Activated CD4-positive, alpha-beta memory T cell treated with anti-CD3 and anti-CD28 coated beads for 36 hours (primary cell): Measurements from ENCODE around the gene SLC8A1. TPM values are rescaled to one million over a fixed set of nuclear protein-coding genes. Genes with fewer than 3 reads are reported as not detected.

ENCODE experiments used
- CTCF ChIA-PET: fragments of 350-600 bp; sonication (Branson Sonifier 250); formaldehyde crosslinking; loops from one replicate; lab custom pipeline; 2021; ENCODE audit warnings: antibody characterized with exemption, inconsistent platforms; lab: Charles Lee
- POLR2A ChIA-PET: fragments of 350-600 bp; sonication (Branson Sonifier 250); formaldehyde crosslinking; loops from one replicate; lab custom pipeline; 2021; ENCODE audit warnings: antibody characterized with exemption; lab: Charles Lee
- DNase-seq: peaks from one replicate; pipeline ENCODE4 v3.0.0-alpha.2; 2020
- H3K27ac Mint-ChIP-seq: one replicate; pipeline ENCODE4 v1.8.0; 2021; ENCODE audit warnings: mixed read lengths
- H3K27me3 Mint-ChIP-seq: one replicate; pipeline ENCODE4 v1.8.0; 2021; ENCODE audit warnings: mixed read lengths
- H3K36me3 Mint-ChIP-seq: one replicate; pipeline ENCODE4 v1.8.0; 2021; ENCODE audit warnings: mixed read lengths
- H3K4me1 Mint-ChIP-seq: one replicate; pipeline ENCODE4 v1.8.0; 2021; ENCODE audit warnings: low read depth, mixed read lengths
- H3K4me3 Mint-ChIP-seq: one replicate; pipeline ENCODE4 v1.8.0; 2021; ENCODE audit warnings: mild to moderate bottlenecking, mixed read lengths
- H3K9me3 Mint-ChIP-seq: one replicate; pipeline ENCODE4 v1.8.0; 2021; ENCODE audit warnings: mixed read lengths
- intact Hi-C: fragments of 100-400 bp; cut with micrococcal nuclease; formaldehyde crosslinking; loops from one replicate; pipeline ENCODE4 v1.15.1; 2023
- total RNA-seq, 2 experiments: library from RNA; stranded (reverse); gene quantifications; one replicate each; pipeline ENCODE4 v1.2.3, GENCODE V29; 2021

Gene SLC8A1
- under 1 TPM; 0.12 to 0.19 TPM for total RNA-seq

- intact Hi-C loops: loop anchor here (5.0 kb wide), 1 partner anchor 960 kb away; no protein-coding TSS in a partner anchor
- CTCF ChIA-PET: no interaction called here
- Mint-ChIP-seq H3K36me3 (no peaks in the 10 kb centered on the region), H3K4me3 (peak within 1 kb of the TSS; percentile 55), H3K4me1 (peaks cover 8% of the 10 kb centered on the region), H3K9me3 (no peaks in the 10 kb centered on the region), H3K27me3 (peaks cover 28% of the 10 kb centered on the region), H3K27ac (no peak within 1 kb of the TSS)
- no peak for DNase-seq
- POLR2A ChIA-PET: no interaction called here
Observed at GRCh38 chr2:40451918-40452605, at the start of gene SLC8A1. SLC8A1 (minus strand) TSS chr2:40452090.

- POLR2A ChIA-PET: no interaction called here
- CTCF ChIA-PET: no interaction called here
- Mint-ChIP-seq H3K36me3 (no peaks in the 10 kb centered on the region), H3K4me3 (no peak overlapping the region), H3K4me1 (no peaks in the 10 kb centered on the region), H3K9me3 (no peaks in the 10 kb centered on the region), H3K27ac (no peak overlapping the region), H3K27me3 (no peaks in the 10 kb centered on the region)
- DNase-seq: no peak
- intact Hi-C loops: no loop called here
Observed at GRCh38 chr2:40499437-40499836, 47.5 kb upstream of the SLC8A1 start.

GRCh38 chr2:40497251-40497859 lies 45.5 kb upstream of the SLC8A1 start:
- H3K27ac Mint-ChIP-seq: no peak overlapping the region
- no peak overlapping the region for H3K4me3 Mint-ChIP-seq
- H3K36me3 Mint-ChIP-seq: no peaks in the 10 kb centered on the region
- H3K4me1 Mint-ChIP-seq: no peaks in the 10 kb centered on the region
- H3K9me3 Mint-ChIP-seq: no peaks in the 10 kb centered on the region
- CTCF ChIA-PET: no interaction called here
- DNase-seq: no peak
- no peaks in the 10 kb centered on the region for H3K27me3 Mint-ChIP-seq
- POLR2A ChIA-PET: no interaction called here
- intact Hi-C loops: no loop called here

GRCh38 chr2:40489678-40489960 lies 37.7 kb upstream of the SLC8A1 start:
- no peaks in the 10 kb centered on the region for H3K36me3 Mint-ChIP-seq
- intact Hi-C loops: no loop called here
- peaks cover 7% of the 10 kb centered on the region for H3K4me1 Mint-ChIP-seq
- H3K4me3 Mint-ChIP-seq: no peak overlapping the region
- no peaks in the 10 kb centered on the region for H3K27me3 Mint-ChIP-seq
- ChIA-PET POLR2A (no interaction called here), CTCF (no interaction called here)
- H3K9me3 Mint-ChIP-seq: no peaks in the 10 kb centered on the region
- DNase-seq: no peak
- no peak overlapping the region for H3K27ac Mint-ChIP-seq

GRCh38 chr2:40488927-40489677 lies 37.2 kb upstream of the SLC8A1 start:
- CTCF ChIA-PET: no interaction called here
- H3K27ac Mint-ChIP-seq: no peak overlapping the region
- H3K4me1 Mint-ChIP-seq: peaks cover 7% of the 10 kb centered on the region
- POLR2A ChIA-PET: no interaction called here
- intact Hi-C loops: no loop called here
- H3K4me3 Mint-ChIP-seq: peak overlapping the region; percentile 3
- H3K36me3 Mint-ChIP-seq: no peaks in the 10 kb centered on the region
- H3K9me3 Mint-ChIP-seq: no peaks in the 10 kb centered on the region
- no peaks in the 10 kb centered on the region for H3K27me3 Mint-ChIP-seq
- no peak for DNase-seq

GRCh38 chr2:40488101-40488601 lies 36.3 kb upstream of the SLC8A1 start:
- ChIA-PET POLR2A (interaction anchor here (0.6 to 0.7 kb wide), 2 partner anchors 27 to 147 kb away, joined by 4 to 5 read pairs; no protein-coding TSS in a partner anchor), CTCF (no interaction called here)
- intact Hi-C loops: no loop called here
- no peak overlapping the region for H3K4me3 Mint-ChIP-seq
- peaks cover 7% of the 10 kb centered on the region for H3K4me1 Mint-ChIP-seq
- H3K9me3 Mint-ChIP-seq: no peaks in the 10 kb centered on the region
- no peak overlapping the region for H3K27ac Mint-ChIP-seq
- no peak for DNase-seq
- no peaks in the 10 kb centered on the region for H3K36me3 Mint-ChIP-seq
- no peaks in the 10 kb centered on the region for H3K27me3 Mint-ChIP-seq

- intact Hi-C loops: no loop called here
- ChIA-PET CTCF (no interaction called here), POLR2A (interaction anchor here (0.6 to 0.7 kb wide), 2 partner anchors 27 to 148 kb away, joined by 4 to 5 read pairs; no protein-coding TSS in a partner anchor)
- Mint-ChIP-seq H3K36me3 (no peaks in the 10 kb centered on the region), H3K4me1 (peaks cover 7% of the 10 kb centered on the region), H3K27me3 (no peaks in the 10 kb centered on the region), H3K9me3 (no peaks in the 10 kb centered on the region), H3K4me3 (no peak overlapping the region), H3K27ac (no peak overlapping the region)
- no peak for DNase-seq
Observed at GRCh38 chr2:40487602-40488001, 35.7 kb upstream of the SLC8A1 start.

- H3K4me3 Mint-ChIP-seq: no peak overlapping the region
Observed at GRCh38 chr2:40485854-40486253, 34.0 kb upstream of the SLC8A1 start.

GRCh38 chr2:40485318-40485717 lies 33.4 kb upstream of the SLC8A1 start:
- intact Hi-C loops: no loop called here
- no peaks in the 10 kb centered on the region for H3K36me3 Mint-ChIP-seq
- POLR2A ChIA-PET: no interaction called here
- H3K4me3 Mint-ChIP-seq: no peak overlapping the region
- H3K4me1 Mint-ChIP-seq: peaks cover 7% of the 10 kb centered on the region
- CTCF ChIA-PET: no interaction called here
- no peak for DNase-seq
- no peak overlapping the region for H3K27ac Mint-ChIP-seq
- H3K27me3 Mint-ChIP-seq: no peaks in the 10 kb centered on the region
- H3K9me3 Mint-ChIP-seq: no peaks in the 10 kb centered on the region

More at GRCh38 chr2:40485854-40486253, 34.0 kb upstream of the SLC8A1 start:
- Mint-ChIP-seq H3K36me3 (no peaks in the 10 kb centered on the region), H3K27me3 (no peaks in the 10 kb centered on the region), H3K4me1 (peaks cover 7% of the 10 kb centered on the region), H3K27ac (no peak overlapping the region), H3K9me3 (no peaks in the 10 kb centered on the region)
- intact Hi-C loops: no loop called here
- DNase-seq: no peak
- POLR2A ChIA-PET: no interaction called here
- CTCF ChIA-PET: no interaction called here

GRCh38 chr2:40483549-40484243 lies 31.8 kb upstream of the SLC8A1 start:
- no peak overlapping the region for H3K27ac Mint-ChIP-seq
- no peaks in the 10 kb centered on the region for H3K9me3 Mint-ChIP-seq
- ChIA-PET POLR2A (no interaction called here), CTCF (no interaction called here)
- no peak overlapping the region for H3K4me3 Mint-ChIP-seq
- no peaks in the 10 kb centered on the region for H3K4me1 Mint-ChIP-seq
- DNase-seq: no peak
- intact Hi-C loops: no loop called here
- no peaks in the 10 kb centered on the region for H3K27me3 Mint-ChIP-seq
- no peaks in the 10 kb centered on the region for H3K36me3 Mint-ChIP-seq

- intact Hi-C loops: no loop called here
- no peaks in the 10 kb centered on the region for H3K4me1 Mint-ChIP-seq
- H3K36me3 Mint-ChIP-seq: no peaks in the 10 kb centered on the region
- H3K27ac Mint-ChIP-seq: no peak overlapping the region
- ChIA-PET CTCF (no interaction called here), POLR2A (no interaction called here)
- no peak for DNase-seq
- H3K27me3 Mint-ChIP-seq: no peaks in the 10 kb centered on the region
- no peak overlapping the region for H3K4me3 Mint-ChIP-seq
- no peaks in the 10 kb centered on the region for H3K9me3 Mint-ChIP-seq
Observed at GRCh38 chr2:40480596-40480995, 28.7 kb upstream of the SLC8A1 start.

GRCh38 chr2:40480073-40480472 lies 28.2 kb upstream of the SLC8A1 start:
- no peak overlapping the region for H3K4me3 Mint-ChIP-seq
- DNase-seq: no peak
- intact Hi-C loops: no loop called here
- ChIA-PET POLR2A (no interaction called here), CTCF (no interaction called here)
- no peaks in the 10 kb centered on the region for H3K36me3 Mint-ChIP-seq
- no peaks in the 10 kb centered on the region for H3K9me3 Mint-ChIP-seq
- H3K27ac Mint-ChIP-seq: no peak overlapping the region
- H3K4me1 Mint-ChIP-seq: no peaks in the 10 kb centered on the region
- H3K27me3 Mint-ChIP-seq: no peaks in the 10 kb centered on the region
